Measurements from ENCODE around the gene FGGY. TPM values are rescaled to one million over a fixed set of nuclear protein-coding genes. Genes with fewer than 3 reads are reported as not detected.

Gene FGGY
- total RNA-seq, 2 donors from 2014 or later, result 12.2 to 17.4 TPM

- 74 to 89% methylated on average over 1 of the region's 1 CpG for WGBS, 2 donors
- Histone ChIP-seq H3K27ac (no peak overlapping the region), H3K4me1 (peaks cover 11% of the 10 kb centered on the region), H3K4me3 (no peak overlapping the region), H3K9me3 (no peaks in the 10 kb centered on the region), H3K36me3 (replicated peaks in 1 of 2; ENCODE audit: insufficient read depth in 1 of 2, low read depth in 2 of 2) (no peaks in the 10 kb centered on the region), H3K27me3 (no peaks in the 10 kb centered on the region)
- intact Hi-C loops (cut with DNase I), result loop anchor here (10.0 kb wide), 2 partner anchors 409 to 959 kb away; partner anchors contain the start of gene FGGY
- ATAC-seq (no peak), DNase-seq (no peak)
- TF ChIP-seq POLR2A (IDR thresholded peaks at IDR 0.05) (no peak), CTCF (IDR thresholded peaks at IDR 0.05) (no peak)
These were observed 406.5 kb downstream of the FGGY start for GRCh38 chr1:59703226-59703917.

DNA sequence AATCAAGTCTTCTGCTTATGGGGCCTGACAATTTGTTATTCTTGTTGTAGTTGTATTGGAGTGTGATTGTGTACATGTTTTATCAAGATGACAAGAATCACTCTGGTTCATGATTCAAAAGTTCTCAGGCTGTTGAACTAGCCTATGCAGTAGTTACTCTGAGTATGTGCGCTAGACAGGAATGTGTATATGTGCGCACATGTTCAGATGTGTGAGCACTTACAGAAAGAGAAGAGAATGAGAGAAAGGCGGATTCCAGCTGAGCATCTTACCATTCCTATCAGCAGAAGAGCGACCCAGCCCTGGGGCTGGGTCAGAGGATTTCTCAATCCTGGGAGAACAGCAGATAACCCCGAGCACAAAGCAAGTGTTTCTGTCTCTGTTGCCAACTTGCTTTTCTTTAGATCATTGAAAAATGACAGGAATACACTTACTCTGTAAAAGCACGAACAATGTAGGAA lies 407.1 kb downstream of the FGGY start:
- H3K27ac ChIP-seq, result no peak overlapping the region
- ATAC-seq, result no peak
- no peaks in the 10 kb centered on the region for H3K9me3 ChIP-seq
- no peaks in the 10 kb centered on the region for H3K27me3 ChIP-seq
- H3K36me3 ChIP-seq (replicated peaks in 1 of 2; ENCODE audit: insufficient read depth in 1 of 2, low read depth in 2 of 2), result no peaks in the 10 kb centered on the region
- peaks cover 5% of the 10 kb centered on the region for H3K4me1 ChIP-seq
- 80 to 82% methylated on average over 6 of the region's 6 CpGs for WGBS, 2 donors
- H3K4me3 ChIP-seq, result no peak overlapping the region
- TF ChIP-seq CTCF (IDR thresholded peaks at IDR 0.05), result no peak
- TF ChIP-seq POLR2A (IDR thresholded peaks at IDR 0.05), result no peak
- DNase-seq, result no peak
- intact Hi-C loops (cut with DNase I), result loop anchor here (10.0 kb wide), 2 partner anchors 409 to 959 kb away; partner anchors contain the start of gene FGGY

DNA sequence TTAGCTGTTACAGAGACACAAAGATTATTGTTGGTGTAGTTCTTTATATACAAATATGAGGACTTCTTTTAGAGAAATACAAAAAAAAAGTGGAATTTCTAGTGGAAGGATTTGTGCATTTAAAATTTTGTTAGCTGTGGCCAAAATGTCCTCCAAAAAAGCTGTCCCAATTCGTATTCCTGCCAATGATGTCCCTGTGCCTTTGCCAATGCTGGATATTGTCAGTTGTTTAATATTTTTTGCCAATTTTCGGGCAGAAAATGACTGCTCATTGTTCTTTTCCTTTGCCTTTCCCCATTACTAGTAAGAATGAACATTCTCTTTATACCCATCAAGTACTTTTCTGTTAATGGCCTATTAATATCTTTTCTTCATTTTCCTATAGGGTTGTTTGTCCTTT lies 407.8 kb downstream of the FGGY start:
- H3K27me3 ChIP-seq, result no peaks in the 10 kb centered on the region
- WGBS, 2 donors, result 64 to 84% methylated on average over 2 of the region's 2 CpGs

GRCh38 chr1:59705466-59706302 lies 408.8 kb downstream of the FGGY start:
- TF ChIP-seq POLR2A (IDR thresholded peaks at IDR 0.05) (no peak), CTCF (IDR thresholded peaks at IDR 0.05) (no peak)
- Histone ChIP-seq H3K36me3 (replicated peaks in 1 of 2; ENCODE audit: insufficient read depth in 1 of 2, low read depth in 2 of 2) (no peaks in the 10 kb centered on the region), H3K4me1 (peaks cover 3% of the 10 kb centered on the region), H3K4me3 (no peak overlapping the region), H3K9me3 (no peaks in the 10 kb centered on the region), H3K27ac (no peak overlapping the region), H3K27me3 (no peaks in the 10 kb centered on the region)
- 75 to 78% methylated on average over 5 of the region's 5 CpGs for WGBS, 2 donors
- peak in 1 of 4 donors; percentile 28 for DNase-seq
- intact Hi-C loops (cut with DNase I), result loop anchor here (10.0 kb wide), 2 partner anchors 411 to 961 kb away; partner anchors contain the start of gene FGGY
- peak; percentile 19 for ATAC-seq

More for the DNA sequence above, 407.8 kb downstream of the FGGY start:
- Histone ChIP-seq H3K4me1 (peaks cover 3% of the 10 kb centered on the region), H3K4me3 (no peak overlapping the region), H3K36me3 (replicated peaks in 1 of 2; ENCODE audit: insufficient read depth in 1 of 2, low read depth in 2 of 2) (no peaks in the 10 kb centered on the region), H3K27ac (no peak overlapping the region), H3K9me3 (no peaks in the 10 kb centered on the region)
- no peak for TF ChIP-seq CTCF (IDR thresholded peaks at IDR 0.05)
- TF ChIP-seq POLR2A (IDR thresholded peaks at IDR 0.05), result no peak
- ATAC-seq, result no peak
- intact Hi-C loops (cut with DNase I), result loop anchor here (10.0 kb wide), 2 partner anchors 410 to 960 kb away; partner anchors contain the start of gene FGGY
- no peak for DNase-seq

Measured in body of pancreas (tissue), 4 donors.